Neural cell (in vitro differentiated cells): Measurements from ENCODE around the gene DCC. TPM values are rescaled to one million over a fixed set of nuclear protein-coding genes. Genes with fewer than 3 reads are reported as not detected.

ENCODE experiments used
- H2AFZ ChIP-seq: fragments of 200-600, 300-800 bp; sonication (generic), shearing (Covaris generic); 2 replicates; pipeline ENCODE4 v1.6.0; 2014; ENCODE audit warnings: low read depth, mild to moderate bottlenecking, antibody characterized with exemption, low read length, moderate library complexity
- H3F3A ChIP-seq: fragments of 200-600 bp; shearing (Covaris generic); 2 replicates; pipeline ENCODE4 v1.6.1; 2016; ENCODE audit warnings: mild to moderate bottlenecking, moderate library complexity, mixed read lengths, antibody characterized with exemption, low read length; ENCODE audit not compliant: insufficient read depth, poor library complexity, severe bottlenecking
- H3K27ac ChIP-seq: fragments of 200-600, 300-800 bp; sonication (generic), shearing (Covaris generic); 2 replicates; pipeline ENCODE4 v1.5.1; 2014; ENCODE audit warnings: mild to moderate bottlenecking, low read length, moderate library complexity
- H3K27me3 ChIP-seq: fragments of 300-800, 200-600 bp; sonication (generic), shearing (Covaris generic); 2 replicates; pipeline ENCODE4 v1.6.0; 2014; ENCODE audit warnings: mild to moderate bottlenecking, low read depth, low read length, moderate library complexity; ENCODE audit not compliant: insufficient read depth
- H3K36me3 ChIP-seq: fragments of 300-800, 200-600 bp; sonication (generic), shearing (Covaris generic); 2 replicates; pipeline ENCODE4 v1.5.1; 2014; ENCODE audit warnings: mild to moderate bottlenecking, antibody characterized with exemption, low read length, moderate library complexity; ENCODE audit not compliant: insufficient read depth
- H3K4me2 ChIP-seq: fragments of 300-800, 200-600 bp; sonication (generic), shearing (Covaris generic); 2 replicates; pipeline ENCODE4 v1.6.0; 2014; ENCODE audit warnings: mild to moderate bottlenecking, low read length
- H3K4me3 ChIP-seq: fragments of 300-800, 200-600 bp; sonication (generic), shearing (Covaris generic); 2 replicates; pipeline ENCODE4 v1.5.1; 2014; ENCODE audit warnings: mild to moderate bottlenecking, low read length, moderate library complexity
- H3K79me2 ChIP-seq: fragments of 200-600 bp; shearing (Covaris generic); replicated peaks from 2 replicates; pipeline ENCODE4 v1.6.0; 2014; ENCODE audit warnings: mild to moderate bottlenecking, low read length, moderate library complexity; ENCODE audit not compliant: insufficient read depth
- H3K9ac ChIP-seq: fragments of 300-800, 200-600 bp; sonication (generic), shearing (Covaris generic); 2 replicates; pipeline ENCODE4 v1.6.1; 2016; ENCODE audit warnings: mild to moderate bottlenecking, low read length, mixed read lengths
- H3K9me2 ChIP-seq: fragments of 200-600 bp; shearing (Covaris generic); 2 replicates; pipeline ENCODE4 v1.6.1; 2016; ENCODE audit warnings: mild to moderate bottlenecking, low read length, mixed read lengths; ENCODE audit not compliant: insufficient read depth
- H3K9me3 ChIP-seq: fragments of 200-600, 300-800 bp; sonication (generic), shearing (Covaris generic); 2 replicates; pipeline ENCODE4 v1.6.1; 2016; ENCODE audit warnings: mild to moderate bottlenecking, mixed run types, low read length, moderate library complexity, mixed read lengths
- H4K20me1 ChIP-seq: fragments of 200-600 bp; shearing (Covaris generic); 2 replicates; pipeline ENCODE4 v1.6.1; 2016; ENCODE audit warnings: mild to moderate bottlenecking, mixed run types; ENCODE audit not compliant: insufficient read depth
- CTCF ChIP-seq: fragments of 450-650 bp; IDR thresholded peaks from 2 replicates; pipeline ENCODE4 v1.5.1; 2014; ENCODE audit warnings: antibody characterized with exemption, mild to moderate bottlenecking, moderate library complexity; ENCODE audit not compliant: poor library complexity, severe bottlenecking
- EP300 ChIP-seq: fragments of 450-650 bp; conservative IDR thresholded peaks from 2 replicates; pipeline ENCODE4 v1.6.1; 2014; ENCODE audit warnings: antibody characterized with exemption, mild to moderate bottlenecking, moderate library complexity; ENCODE audit not compliant: poor library complexity, severe bottlenecking
- EZH2 ChIP-seq: fragments of 200-600, 300-800 bp; shearing (Covaris generic), sonication (generic); IDR thresholded peaks from 2 replicates; pipeline ENCODE4 v1.6.1; 2014; ENCODE audit warnings: antibody characterized with exemption, low read length, borderline replicate concordance, mild to moderate bottlenecking; ENCODE audit not compliant: insufficient read depth, poor library complexity, severe bottlenecking
- MXI1 ChIP-seq: fragments of 450-650 bp; conservative IDR thresholded peaks from 2 replicates; pipeline ENCODE4 v1.6.1; 2014; ENCODE audit warnings: antibody characterized with exemption, mild to moderate bottlenecking; ENCODE audit not compliant: poor library complexity, severe bottlenecking
- POLR2AphosphoS5 ChIP-seq: IDR thresholded peaks from 2 replicates; pipeline ENCODE4 v1.6.1; 2012
- RAD21 ChIP-seq: fragments of 450-650 bp; conservative IDR thresholded peaks from 2 replicates; pipeline ENCODE4 v1.6.1; 2014; ENCODE audit warnings: antibody characterized with exemption, mild to moderate bottlenecking, moderate library complexity
- REST ChIP-seq: IDR thresholded peaks from 2 replicates; pipeline ENCODE4 v1.6.1; 2012; ENCODE audit warnings: borderline replicate concordance
- SMC3 ChIP-seq: fragments of 450-650 bp; conservative IDR thresholded peaks from 2 replicates; pipeline ENCODE4 v1.6.1; 2014; ENCODE audit warnings: antibody characterized with exemption, mild to moderate bottlenecking, moderate library complexity; ENCODE audit not compliant: poor library complexity
- polyA plus RNA-seq: library from polyadenylated mRNA; depleted of rRNA; stranded (reverse); fragments of >200 nt; gene quantifications from 2 replicates; pipeline ENCODE4 v1.2.3, GENCODE V29; 2014

DCC gene
- polyA plus RNA-seq, 1 donor from 2014 or later: 40.7 TPM

- Histone ChIP-seq H3F3A (peaks cover 5% of the 10 kb centered on the region), H3K4me2 (no peak overlapping the region), H3K9me3 (no peaks in the 10 kb centered on the region), H3K36me3 (no peaks in the 10 kb centered on the region), H3K9ac (no peak overlapping the region), H3K4me3 (no peak overlapping the region), H3K27me3 (no peaks in the 10 kb centered on the region), H3K27ac (peak overlapping the region; percentile 56), H4K20me1 (no peaks in the 10 kb centered on the region), H3K9me2 (no peaks in the 10 kb centered on the region), H2AFZ (no peak overlapping the region), H3K79me2 (no peaks in the 10 kb centered on the region)
- peak; percentile 68 for TF ChIP-seq POLR2AphosphoS5
- TF ChIP-seq REST: peak; percentile 48
- peak; percentile 97 for TF ChIP-seq EP300
- TF ChIP-seq CTCF: no peak
These were observed 214.2 kb downstream of the DCC start for GRCh38 chr18:52554180-52554579.

GRCh38 chr18:52567360-52567759 is 227.4 kb downstream of the DCC start:
- Histone ChIP-seq H3K79me2 (peaks cover 22% of the 10 kb centered on the region), H2AFZ (no peak overlapping the region), H3K9me2 (no peaks in the 10 kb centered on the region), H3K27me3 (no peaks in the 10 kb centered on the region), H3K9ac (no peak overlapping the region), H3K9me3 (no peaks in the 10 kb centered on the region), H4K20me1 (no peaks in the 10 kb centered on the region), H3K36me3 (no peaks in the 10 kb centered on the region), H3F3A (no peaks in the 10 kb centered on the region), H3K27ac (no peak overlapping the region), H3K4me3 (no peak overlapping the region), H3K4me2 (no peak overlapping the region)
- no peak for TF ChIP-seq MXI1
- no peak for TF ChIP-seq EZH2
- no peak for TF ChIP-seq EP300
- no peak for TF ChIP-seq POLR2AphosphoS5
- TF ChIP-seq SMC3: no peak
- TF ChIP-seq RAD21: no peak
- TF ChIP-seq CTCF: no peak
